ENCODE data around the gene LUC7L3. TPM values are rescaled to one million over a fixed set of nuclear protein-coding genes. Genes with fewer than 3 reads are reported as not detected.

Gene LUC7L3
- total and polyA plus RNA-seq, 2 of the 13 experiments (the other 11 are each of a cell fraction or from before 2014, with no cell fraction given), result 108 to 120 TPM

DNA sequence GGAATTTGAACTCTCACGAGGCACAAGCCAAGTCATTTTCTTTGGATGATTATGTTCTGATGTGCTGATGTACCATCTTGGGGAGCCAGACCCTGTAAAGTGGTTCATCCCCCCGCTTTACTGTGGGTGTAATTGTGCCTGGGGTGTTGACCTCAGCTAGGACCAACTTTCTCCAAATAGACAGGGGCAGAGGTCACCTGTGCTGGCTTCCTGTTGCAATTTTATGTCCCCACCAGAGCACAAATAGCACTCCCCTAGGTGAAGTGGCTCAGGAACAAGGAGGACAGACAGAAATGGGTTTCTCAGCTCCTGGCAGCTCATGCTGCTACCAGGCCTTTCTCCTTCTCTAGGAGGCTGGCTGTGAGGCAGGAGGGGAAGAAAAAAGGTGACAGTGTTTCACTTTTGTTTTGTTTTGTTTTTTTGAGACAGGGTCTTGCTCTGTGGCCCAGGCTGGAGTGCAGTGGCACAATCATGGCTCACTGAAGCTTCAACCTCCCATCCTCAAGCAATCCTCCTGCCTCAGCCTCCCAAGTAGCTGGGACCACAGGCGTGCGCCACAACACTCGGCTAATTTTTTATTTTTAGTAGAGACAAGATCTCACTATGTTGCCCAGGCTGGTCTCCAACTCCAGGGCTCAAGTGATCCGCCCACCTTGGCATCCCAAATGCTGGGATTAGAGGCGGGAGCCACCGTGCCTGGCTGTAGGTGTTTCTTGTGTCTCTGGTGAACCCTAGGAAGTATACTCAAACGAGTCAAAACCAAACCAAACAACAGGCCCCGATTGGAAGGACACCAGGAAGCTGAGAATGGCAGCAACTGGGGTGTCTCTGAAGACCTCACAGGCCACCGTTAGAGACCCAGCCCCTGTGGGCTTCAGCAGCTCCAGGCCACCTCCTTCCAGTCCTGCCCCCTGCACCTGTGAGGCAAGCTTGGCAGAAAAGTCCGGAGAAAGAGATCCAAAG lies 83.5 kb downstream of the LUC7L3 start (continued):
- TF ChIP-seq ZNF407 (CRISPR knock-in tag; IDR thresholded peaks at IDR 0.05; ENCODE audit: not compliant biosample characterization) (peak; percentile 8), NFYB (CRISPR knock-in tag; IDR thresholded peaks at IDR 0.05) (no peak), SOX6 (IDR thresholded peaks at IDR 0.05) (no peak), SOX6 (CRISPR knock-in tag; IDR thresholded peaks at IDR 0.05) (0 out of 2 replicates have a peak, but pooled peaks have one; percentile 28), ZKSCAN1 (IDR thresholded peaks at IDR 0.05; ENCODE audit: low read length) (no peak), PAF1 (CRISPR knock-in tag; IDR thresholded peaks at IDR 0.05) (no peak), ZNF678 (CRISPR knock-in tag; IDR thresholded peaks at IDR 0.05) (no peak), CENPX (CRISPR knock-in tag; IDR thresholded peaks at IDR 0.05) (no peak), NRL (CRISPR knock-in tag; IDR thresholded peaks at IDR 0.05; ENCODE audit: borderline replicate concordance) (no peak), ETV5 (CRISPR knock-in tag; IDR thresholded peaks at IDR 0.05; ENCODE audit: borderline replicate concordance) (peak; percentile 52; the same call in 1 of the 2 replicates), ZNF251 (CRISPR knock-in tag; IDR thresholded peaks at IDR 0.05) (0 out of 2 replicates have a peak, but pooled peaks have one; percentile 30), NR3C1 (CRISPR knock-in tag; IDR thresholded peaks at IDR 0.05) (no peak), REPIN1 (CRISPR knock-in tag; IDR thresholded peaks at IDR 0.05; ENCODE audit: borderline replicate concordance, low read depth) (no peak), FOXP1 (IDR thresholded peaks at IDR 0.05) (no peak), FOXP1 (CRISPR knock-in tag; IDR thresholded peaks at IDR 0.05) (no peak)
- TF ChIP-seq, protein P1, sequence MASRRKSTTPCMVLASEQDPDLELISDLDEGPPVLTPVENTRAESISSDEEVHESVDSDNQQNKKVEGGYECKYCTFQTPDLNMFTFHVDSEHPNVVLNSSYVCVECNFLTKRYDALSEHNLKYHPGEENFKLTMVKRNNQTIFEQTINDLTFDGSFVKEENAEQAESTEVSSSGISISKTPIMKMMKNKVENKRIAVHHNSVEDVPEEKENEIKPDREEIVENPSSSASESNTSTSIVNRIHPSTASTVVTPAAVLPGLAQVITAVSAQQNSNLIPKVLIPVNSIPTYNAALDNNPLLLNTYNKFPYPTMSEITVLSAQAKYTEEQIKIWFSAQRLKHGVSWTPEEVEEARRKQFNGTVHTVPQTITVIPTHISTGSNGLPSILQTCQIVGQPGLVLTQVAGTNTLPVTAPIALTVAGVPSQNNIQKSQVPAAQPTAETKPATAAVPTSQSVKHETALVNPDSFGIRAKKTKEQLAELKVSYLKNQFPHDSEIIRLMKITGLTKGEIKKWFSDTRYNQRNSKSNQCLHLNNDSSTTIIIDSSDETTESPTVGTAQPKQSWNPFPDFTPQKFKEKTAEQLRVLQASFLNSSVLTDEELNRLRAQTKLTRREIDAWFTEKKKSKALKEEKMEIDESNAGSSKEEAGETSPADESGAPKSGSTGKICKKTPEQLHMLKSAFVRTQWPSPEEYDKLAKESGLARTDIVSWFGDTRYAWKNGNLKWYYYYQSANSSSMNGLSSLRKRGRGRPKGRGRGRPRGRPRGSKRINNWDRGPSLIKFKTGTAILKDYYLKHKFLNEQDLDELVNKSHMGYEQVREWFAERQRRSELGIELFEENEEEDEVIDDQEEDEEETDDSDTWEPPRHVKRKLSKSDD (CRISPR knock-in tag; IDR thresholded peaks at IDR 0.05; ENCODE audit: low read depth), result no peak
- TF ChIP-seq, protein P2, sequence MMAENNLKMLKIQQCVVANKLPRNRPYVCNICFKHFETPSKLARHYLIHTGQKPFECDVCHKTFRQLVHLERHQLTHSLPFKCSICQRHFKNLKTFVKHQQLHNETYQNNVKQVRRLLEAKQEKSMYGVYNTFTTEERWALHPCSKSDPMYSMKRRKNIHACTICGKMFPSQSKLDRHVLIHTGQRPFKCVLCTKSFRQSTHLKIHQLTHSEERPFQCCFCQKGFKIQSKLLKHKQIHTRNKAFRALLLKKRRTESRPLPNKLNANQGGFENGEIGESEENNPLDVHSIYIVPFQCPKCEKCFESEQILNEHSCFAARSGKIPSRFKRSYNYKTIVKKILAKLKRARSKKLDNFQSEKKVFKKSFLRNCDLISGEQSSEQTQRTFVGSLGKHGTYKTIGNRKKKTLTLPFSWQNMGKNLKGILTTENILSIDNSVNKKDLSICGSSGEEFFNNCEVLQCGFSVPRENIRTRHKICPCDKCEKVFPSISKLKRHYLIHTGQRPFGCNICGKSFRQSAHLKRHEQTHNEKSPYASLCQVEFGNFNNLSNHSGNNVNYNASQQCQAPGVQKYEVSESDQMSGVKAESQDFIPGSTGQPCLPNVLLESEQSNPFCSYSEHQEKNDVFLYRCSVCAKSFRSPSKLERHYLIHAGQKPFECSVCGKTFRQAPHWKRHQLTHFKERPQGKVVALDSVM (CRISPR knock-in tag; IDR thresholded peaks at IDR 0.05), result peak; percentile 90
